Stimulated activated CD8-positive, alpha-beta memory T cell treated with anti-CD3 and anti-CD28 coated beads, Interleukin-7, amount 100 ng/mL, for 1 hour (primary cell): ENCODE results near the gene ALG11.
"Not testable (repeated sequence)": the region's sequence is repeated elsewhere in the genome, so short reads cannot be mapped to it uniquely, and the experiment has no call there.

ENCODE experiments used
- DNase-seq, 2 donors: peaks; one replicate each; pipeline ENCODE4 v3.0.0-alpha.2; 2020; ENCODE audit warnings: low read depth in 2 of 2

Gene ALG11

GRCh38 chr13:52027832-52028231 lies 15.6 kb downstream of the ALG11 start:
- DNase-seq: no peak

DNA sequence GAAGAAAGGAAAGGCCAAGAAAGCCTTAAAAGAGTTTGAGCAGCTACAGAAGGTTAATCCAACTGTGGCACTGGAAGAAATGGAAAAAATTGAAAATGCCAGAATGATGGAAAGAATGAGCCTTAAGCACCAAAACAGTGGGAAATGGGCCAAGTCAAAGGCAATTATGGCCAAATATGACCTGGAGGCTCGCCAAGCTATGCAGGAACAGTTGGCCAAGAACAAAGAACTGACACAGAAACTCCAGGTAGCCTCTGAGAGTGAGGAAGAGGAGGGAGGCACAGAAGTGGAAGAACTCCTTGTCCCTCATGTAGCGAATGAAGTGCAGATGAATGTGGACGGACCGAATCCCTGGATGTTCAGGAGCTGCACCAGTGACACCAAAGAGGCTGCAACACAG lies 17.4 kb downstream of the ALG11 start:
- DNase-seq: no peak

DNA sequence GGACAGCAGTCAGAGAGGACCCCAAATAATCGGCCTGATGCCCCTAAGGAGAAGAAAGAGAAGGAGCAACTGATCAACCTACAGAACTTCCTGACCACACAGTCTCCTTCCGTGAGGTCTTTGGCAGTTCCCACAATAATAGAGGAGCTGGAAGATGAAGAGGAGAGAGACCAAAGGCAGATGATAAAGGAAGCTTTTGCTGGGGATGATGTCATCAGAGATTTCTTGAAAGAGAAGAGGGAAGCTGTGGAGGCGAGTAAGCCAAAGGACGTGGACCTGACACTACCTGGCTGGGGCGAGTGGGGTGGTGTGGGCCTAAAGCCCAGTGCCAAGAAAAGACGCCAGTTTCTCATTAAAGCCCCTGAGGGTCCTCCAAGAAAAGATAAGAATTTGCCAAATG lies 18.2 kb downstream of the ALG11 start:
- not testable (repeated sequence) for DNase-seq

- DNase-seq: no peak
Measured at GRCh38 chr13:52033039-52033438, 20.8 kb downstream of the ALG11 start.

DNA sequence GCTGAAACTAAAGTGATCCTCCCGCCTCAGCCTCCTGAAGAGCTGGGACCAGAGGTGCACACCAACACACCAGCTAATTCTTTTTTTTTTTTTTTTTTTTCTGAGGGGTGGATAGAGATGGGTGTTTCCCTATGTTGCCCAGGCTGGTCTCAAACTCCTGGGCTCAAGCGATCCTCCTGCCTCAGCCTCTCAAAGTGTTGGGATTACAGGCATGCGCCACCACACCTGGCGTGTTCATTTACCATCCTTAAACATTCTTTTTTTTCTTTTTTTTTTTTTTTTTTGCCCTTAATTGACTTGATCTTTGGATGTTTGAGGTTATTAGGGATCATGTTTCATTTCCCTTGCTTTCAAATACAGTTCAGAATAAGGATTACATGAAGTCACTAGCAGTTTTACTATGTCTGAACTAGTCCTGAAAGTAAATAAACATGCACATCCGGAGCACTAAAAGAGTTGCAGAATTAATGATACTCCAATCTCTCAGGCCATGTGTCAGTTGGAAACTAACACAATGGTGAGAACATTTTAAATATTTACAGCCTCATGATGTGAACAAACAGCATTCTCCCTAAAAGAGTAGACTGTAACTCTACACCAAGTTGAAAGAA lies 22.5 kb downstream of the ALG11 start:
- no peak for DNase-seq

- DNase-seq: no peak
Measured at GRCh38 chr13:52036037-52036436, 23.8 kb downstream of the ALG11 start.

- no peak for DNase-seq
Measured at GRCh38 chr13:52043675-52044074, 31.5 kb downstream of the ALG11 start.

GRCh38 chr13:52047463-52047862 lies 35.3 kb downstream of the ALG11 start:
- DNase-seq: no peak

GRCh38 chr13:52048516-52048915 lies 36.3 kb downstream of the ALG11 start:
- DNase-seq: no peak

DNA sequence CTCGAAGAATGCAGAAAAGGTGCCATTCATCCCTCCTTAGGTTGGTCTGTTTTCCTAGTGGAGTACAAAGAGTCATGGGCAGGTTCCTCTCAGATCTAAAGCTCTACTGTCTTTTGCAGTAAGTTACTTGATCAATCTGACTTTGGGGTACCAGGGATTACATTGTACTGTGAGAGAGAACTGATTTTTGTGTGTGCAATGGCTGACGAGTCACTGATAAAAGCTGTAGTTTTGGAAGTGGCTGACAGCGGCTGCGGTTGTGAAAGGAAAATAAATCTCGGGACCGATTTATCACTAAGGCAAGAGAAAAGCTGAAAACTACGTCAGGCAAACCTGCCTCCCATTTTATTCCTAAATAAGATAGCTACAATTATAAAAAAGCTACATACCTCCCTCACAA lies 39.2 kb downstream of the ALG11 start:
- DNase-seq: no peak

DNA sequence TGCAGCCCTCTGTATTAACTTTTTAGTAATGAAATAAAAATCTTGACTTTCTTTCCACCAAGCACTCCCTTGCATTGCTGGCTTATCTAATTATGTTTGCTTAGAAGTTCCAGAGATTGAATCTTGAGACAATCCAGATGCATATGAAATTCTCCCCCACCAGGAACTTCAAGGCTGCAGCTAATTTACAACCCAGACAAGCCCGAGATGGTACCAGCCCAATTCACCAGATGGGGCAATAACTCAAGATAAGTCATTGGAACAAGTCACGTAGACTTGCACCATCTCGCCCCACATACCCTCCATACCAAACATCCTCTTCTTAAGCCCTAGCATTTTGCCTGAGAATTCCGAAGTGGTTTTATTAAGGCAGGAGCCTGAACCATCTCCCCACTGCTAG lies 41.3 kb downstream of the ALG11 start:
- DNase-seq: no peak

DNA sequence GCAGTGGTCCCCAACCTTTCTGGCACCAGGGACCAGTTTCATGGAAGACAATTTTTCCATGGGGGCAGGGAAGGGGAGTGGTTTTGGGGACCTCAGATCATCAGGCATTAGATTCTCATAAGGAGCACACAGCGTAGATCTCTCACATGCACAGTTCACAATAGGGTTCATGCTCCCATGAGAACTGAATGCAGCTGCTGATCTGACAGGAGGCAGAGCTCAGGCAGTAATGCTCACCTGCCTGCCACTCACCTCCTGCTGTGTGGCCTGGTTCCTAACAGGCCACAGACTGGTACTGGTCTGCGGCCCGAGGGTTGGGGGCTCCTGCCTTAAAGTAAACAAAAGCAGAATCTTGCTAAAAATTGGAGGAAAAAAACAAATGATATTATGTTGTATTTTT lies 48.9 kb downstream of the ALG11 start:
- not testable (repeated sequence) for DNase-seq

DNA sequence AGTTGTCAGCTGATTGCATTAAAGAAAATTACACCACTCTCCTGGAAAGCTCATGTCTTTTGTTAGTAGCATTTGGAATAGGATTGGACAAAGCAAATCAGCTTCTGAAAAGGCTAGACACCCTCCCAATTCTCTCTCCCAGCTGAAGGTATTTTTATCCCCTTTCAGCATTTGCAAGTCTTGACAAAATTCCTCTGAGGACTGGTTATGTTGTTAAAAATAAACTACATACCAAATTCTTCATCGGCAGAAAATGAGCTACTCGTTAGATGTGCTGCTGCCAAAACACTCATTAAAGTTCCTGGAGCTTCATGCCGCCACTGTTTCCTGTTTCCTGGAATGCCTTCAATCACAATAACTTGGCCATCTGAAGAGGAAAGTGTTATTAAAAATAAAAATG lies 49.4 kb downstream of the ALG11 start:
- DNase-seq: no peak

GRCh38 chr13:52067237-52067636 lies 55.0 kb downstream of the ALG11 start:
- no peak for DNase-seq

DNA sequence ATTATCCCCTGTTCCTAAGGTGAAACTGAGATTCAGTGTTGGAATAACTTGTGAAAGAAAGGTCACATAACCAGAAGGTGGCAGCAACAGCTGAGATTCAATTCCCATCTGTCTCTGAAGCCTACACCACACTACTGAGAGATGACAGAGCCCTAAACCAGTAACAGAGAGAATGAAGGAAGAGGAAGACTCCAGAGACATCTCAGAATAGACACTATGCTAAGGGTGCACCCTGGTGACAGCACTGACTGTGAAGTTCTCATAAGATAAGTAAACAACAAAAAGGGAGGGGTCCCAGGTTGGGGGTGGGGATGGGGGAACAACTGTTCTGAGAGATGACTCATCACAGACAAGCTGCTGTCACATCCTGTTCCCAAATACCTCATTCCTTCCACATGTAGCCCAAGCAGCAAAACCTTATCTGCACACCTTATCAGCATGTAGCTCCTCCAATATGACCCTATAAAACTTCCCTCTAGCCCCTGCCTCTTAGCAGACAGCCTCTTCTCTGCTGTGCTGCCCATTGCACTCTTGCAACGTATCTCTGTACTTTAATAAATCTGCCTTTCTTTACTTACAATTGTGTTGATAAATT lies 58.8 kb downstream of the ALG11 start:
- no peak for DNase-seq
